HuH-7.5 (cell line): ENCODE results near the gene MPPE1.
"Not testable (repeated sequence)": the region's sequence is repeated elsewhere in the genome, so short reads cannot be mapped to it uniquely, and the experiment has no call there.

Experiments
- DNase-seq: peaks from one replicate; pipeline ENCODE4 v3.0.0; 2011; ENCODE audit warnings: low spot score

Gene MPPE1

DNA sequence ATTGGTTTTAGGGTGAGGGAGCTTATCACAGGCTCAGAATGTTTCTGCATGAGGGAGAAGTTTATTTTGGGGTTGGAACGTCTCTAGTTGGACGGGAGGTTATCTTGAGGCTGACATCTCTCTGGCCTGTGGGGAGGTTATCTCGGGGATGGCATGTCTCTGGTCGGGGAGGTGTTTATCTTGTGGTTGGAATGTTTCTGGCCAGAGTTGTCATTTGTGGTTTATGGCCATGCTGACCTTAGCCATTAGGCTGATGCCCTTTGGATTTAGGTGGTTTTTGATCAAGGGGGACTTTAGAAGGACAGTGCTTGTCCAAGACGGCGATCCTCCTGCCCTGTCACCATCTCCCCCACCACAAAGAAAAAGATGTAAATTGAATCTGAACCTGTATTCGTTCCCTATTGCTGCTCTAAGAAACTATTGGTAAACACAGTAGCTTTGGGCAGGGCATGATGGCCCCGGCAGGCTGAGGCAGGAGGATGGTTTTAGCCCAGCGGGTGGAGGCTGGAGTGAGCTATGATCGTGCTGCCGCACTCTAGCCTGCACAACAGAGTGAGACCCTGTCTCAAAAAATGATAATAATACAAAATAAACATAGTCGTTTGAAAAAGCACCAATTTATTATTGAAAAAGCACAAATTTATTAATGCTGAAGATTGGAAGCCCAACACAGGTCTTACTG is 17.8 kb upstream of the MPPE1 start:
- peak; percentile 69 for DNase-seq

DNA sequence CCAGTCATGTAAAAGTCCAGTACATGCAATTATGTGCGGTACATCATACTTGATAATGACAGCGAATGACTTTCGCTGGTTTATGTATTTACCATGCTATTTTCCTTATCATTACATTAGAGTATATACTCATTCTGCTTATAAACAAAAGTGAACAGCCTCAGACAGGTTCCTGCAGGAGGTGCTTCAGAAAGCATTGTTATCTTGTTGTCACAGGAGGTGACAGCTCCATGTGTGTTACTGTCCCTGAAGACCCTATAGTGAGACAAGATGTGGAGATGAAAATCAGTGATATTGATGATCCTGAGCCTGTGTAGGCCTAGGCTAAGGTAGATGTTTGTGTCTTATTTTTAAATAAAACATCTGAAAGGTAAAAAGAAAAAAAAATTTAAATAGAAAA is 15.3 kb upstream of the MPPE1 start:
- DNase-seq = no peak

DNA sequence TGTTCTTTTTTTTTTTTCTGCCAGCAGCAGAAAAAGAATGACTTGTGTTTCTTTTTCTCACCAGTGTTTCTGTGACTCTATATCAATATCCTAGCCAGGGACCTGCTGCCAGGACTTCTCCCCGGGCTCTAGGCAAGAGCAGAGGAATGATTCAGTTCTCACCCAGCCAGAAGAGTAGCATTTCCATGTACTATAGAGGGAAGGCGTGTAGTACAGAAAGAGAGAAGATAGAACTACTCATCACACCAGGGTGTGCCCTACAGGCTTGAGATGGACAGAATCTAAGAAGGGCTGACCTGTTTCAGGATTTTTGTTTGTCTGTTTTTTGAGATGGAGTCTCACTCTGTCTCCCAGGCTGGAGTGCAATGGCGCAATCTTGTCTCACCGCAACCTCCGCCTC is 11.4 kb upstream of the MPPE1 start:
- DNase-seq = not testable (repeated sequence)

DNA sequence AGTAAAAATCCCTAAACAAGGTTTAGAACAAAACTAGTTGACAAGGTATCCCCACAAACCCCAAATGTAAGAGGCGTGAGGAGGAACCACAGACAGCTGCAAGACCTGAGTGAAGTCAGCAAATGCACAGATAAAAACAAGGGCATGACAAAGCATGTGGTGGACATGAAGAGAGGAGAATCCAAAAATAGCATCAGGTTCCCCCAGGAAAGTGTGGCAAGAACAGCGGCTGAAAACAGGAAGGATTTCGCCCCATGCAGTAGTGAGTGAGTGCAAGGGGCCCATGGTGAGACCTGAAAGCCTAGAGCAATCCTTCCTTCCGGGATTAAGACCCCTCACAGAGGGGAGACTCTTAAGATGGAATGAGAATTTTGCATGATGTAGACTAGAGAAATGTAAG is 8.8 kb upstream of the MPPE1 start:
- DNase-seq = not testable (repeated sequence)

DNA sequence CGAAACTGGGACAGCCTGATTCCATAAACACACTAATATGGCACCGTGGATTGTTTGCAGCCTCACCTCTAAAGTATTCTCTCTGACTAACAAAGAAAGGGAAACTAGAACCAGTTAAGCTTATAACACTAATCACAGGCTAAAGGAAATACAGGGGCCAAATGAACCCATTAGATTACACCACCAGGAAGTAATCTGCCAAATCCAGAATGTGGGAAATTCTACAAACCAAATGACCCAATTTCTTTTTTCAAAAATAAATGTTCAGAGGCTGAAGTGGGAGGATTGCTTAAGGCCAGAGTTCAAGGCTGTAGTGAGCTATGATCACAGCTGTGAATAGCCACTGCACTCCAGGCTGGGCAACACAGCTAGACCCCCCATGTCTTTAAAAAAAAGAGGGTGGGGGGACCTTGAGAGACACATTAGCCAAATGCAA is 1.5 kb upstream of the MPPE1 start:
- DNase-seq = no peak

DNA sequence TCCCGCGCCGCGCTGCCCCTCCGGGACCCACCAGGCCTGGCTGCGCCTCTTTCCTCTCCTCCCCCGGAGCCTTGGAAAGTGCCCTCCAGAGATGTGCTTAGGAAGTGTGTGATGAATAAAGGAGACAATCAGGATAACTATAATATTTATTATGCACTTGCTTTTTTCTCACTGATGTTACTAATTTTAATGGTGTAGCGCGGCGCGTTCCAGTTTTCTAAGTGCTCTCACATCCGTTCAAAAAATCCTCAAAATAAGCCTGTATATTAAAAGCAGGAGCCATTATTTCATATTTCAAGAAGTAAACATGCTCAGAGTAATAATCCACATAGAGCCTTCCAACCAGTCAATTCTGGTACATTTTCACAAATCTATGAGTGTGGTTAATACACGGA is 941 bp upstream of the MPPE1 start:
- peak; percentile 39 for DNase-seq

DNA sequence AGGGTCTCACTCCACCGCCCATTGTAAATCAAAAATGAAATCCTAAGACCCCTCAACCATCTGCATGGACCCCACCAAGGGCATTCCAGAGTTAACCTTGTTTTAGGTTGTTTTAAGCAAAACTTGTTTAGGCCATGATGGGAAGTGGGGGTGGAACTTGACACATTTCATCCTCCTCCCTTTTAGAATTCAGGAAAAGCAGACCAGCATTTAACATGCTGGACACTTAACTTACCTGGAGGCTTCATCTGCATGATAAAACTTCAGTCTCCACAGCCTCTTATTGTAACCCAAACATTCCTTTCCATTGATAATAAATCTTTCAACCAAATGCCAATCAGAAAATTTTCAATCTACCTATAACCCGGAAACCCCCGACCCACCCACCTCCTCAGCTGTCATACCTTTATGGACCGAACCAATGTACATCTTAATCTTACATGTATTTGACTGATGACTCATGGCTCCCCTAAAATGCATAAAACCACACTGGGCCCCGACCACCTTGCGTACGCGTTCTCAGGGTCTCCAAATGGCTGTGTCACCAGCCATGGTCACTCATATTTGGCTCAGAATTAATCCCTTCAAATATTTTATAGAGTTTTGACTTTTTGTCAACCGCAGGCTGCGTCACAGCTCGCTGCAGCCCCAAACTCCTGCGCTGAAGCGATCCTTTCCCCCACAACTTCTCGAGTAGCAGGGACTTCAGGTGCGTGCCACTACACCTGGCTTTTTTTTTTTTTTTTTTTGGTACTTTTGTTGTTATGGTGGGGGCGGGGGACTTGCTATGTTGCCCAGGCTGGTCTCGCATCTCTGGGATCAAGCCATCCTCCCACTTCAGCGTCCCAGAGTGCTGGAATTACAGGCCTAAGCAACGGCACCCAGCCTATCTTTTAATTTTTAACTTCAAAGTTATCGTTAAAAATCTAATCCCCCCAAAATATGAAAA is 917 bp downstream of the MPPE1 start:
- DNase-seq = no peak

DNA sequence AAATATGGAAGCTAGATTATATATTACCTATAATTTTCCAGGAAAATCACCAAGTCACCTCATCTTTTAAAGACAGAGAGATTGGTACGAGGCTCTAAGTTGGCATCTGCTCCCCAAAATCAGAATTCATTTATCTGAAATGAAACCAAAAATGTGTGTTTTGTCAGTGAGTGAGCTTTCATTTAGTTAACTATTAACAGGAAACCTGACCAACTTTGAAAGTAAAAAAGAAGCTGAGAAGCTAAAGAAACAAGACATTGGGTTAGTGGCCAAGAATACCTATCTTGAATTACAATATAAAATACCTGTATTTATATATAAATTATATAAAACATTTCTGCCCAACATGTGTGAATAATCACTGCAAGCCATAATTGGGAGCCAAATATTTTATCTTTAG is 1.9 kb downstream of the MPPE1 start:
- DNase-seq = no peak

DNA sequence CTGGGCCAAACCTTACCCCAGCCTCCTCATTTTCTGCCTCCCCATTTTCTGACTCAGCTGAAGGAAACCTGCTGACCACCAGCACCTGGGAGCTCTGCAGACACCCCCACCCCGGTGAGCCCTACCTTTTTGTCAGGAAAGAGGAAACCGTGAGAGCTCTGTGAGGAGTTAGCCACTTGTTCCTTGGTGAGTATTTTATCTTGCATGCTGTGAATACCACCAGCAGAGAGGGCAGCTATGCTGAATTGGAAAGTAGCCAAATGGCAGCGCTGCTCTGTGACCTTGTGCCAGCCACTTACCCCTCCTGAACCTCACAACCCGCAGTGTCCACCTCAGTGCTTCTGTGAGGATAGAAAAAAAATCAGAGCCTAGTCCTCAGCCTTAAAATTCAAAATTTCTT is 2.5 kb downstream of the MPPE1 start:
- no peak for DNase-seq

DNA sequence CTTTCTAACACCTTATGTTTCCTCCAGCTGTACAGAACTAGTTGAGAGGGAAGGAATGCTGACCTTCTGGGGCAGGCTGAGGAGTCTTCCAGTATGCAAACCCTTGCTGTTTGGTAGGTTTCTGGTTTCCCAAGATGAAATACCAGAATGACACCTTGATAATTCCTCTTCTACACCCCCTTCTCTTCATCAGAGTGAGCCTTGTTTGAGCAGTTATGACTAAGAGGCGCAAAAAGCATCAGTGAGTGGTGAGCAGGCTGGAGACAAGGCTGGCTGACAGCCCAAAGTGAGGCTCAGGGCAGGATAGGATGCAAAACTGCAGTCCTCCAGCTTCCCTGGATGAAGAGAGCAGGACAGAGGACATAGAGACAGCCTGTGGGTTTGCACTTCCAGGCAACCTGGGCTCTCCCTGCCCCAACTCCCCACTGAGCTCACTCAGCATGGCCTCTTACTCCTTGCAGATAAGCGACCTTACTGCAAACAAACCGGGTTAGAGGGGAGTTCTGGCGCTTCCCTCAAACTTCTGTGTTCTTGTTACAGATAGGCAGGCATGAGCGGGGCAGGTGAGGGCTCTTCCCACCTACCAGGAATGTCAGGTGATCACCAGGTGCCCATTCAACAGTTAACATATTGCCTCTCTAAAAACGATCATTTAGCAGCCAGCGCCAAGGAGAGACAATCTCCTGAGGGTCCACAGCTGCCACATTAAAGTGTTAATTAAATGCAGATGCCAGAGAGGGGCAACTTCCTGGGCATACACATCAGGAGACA is 5.4 kb downstream of the MPPE1 start:
- no peak for DNase-seq

DNA sequence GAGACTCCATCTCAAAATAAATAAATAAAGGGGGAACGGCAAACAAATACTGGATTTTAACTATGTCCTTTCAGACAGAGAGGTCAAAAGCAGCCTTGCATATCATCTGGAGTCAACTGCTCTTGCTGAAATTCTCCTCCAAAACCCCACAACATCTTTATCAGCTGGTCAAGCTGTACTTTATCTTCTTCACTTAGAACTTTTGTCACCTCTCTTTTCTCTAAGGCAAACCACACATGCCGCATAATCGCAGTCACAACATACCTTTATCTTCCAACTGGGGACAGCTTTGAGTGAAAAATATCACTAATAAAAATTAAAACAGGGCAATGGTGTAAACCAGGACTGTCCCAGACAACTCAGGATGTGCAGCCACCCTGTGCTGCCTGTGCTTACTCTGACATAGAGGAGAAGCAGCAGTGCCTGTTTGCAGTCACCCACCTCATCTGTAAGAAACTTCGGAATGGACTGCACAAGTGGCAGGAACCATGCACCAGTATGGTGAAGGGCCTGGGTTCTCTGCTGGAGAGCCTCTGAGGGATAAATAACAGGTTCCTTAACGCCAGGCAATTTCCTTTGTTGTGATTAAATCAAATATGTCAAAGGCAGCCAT is 6.2 kb downstream of the MPPE1 start:
- DNase-seq = no peak

DNA sequence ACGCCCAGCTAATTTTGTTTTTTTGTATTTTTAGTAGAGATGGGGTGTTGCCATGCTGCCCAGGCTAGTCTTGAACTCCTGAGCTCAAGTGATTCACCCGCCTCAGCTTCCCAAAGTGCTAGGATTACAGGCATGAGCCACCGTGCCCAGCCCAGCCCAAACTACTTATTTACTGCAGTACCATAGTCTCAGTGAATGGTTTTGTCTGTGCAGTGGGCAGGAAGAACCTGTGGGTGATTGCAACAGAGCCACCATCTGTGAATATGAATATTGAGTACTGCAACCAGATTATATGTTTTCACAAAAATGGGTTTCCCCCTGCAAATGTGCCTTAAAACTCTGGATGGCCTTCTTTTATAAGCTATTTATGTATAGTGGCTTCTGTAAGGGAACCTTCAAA is 9.1 kb downstream of the MPPE1 start:
- DNase-seq = no peak

DNA sequence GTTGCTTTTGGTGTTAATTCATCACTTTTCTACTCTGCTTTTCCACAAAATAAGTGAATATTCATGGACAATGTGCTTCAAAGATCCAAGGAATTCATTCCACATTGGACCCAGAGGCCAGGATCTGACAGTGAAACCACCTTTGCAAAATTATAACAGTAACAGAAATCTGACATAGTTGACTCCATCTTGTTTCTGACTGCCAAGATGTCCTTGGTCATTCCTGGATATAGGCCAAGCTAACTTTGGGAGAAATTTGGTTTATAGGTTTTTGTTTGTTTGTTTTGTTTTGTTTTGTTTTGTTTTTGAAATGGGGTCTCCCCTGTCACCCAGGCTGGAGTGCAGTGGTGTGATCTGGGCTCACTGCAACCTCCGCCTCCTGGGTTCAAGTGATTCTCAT is 10.3 kb downstream of the MPPE1 start:
- DNase-seq = no peak

DNA sequence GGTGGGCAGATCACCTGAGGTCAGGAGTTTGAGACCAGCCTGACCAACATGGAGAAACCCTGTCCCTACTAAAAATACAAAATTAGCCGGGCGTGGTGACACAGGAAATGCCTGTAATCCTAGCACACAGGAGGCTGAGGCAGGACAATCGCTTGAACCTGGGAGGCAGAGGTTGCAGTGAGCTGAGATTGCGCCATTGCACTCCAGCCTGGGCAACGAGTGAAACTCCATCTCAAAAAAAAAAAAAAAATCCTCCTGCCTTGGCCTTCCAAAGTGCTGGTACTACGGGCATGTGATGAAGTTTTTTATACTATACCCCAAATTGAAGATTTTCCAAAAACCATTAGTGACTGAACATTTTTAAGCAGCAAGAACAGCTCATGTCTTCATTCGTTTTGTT is 15.7 kb downstream of the MPPE1 start:
- DNase-seq = not testable (repeated sequence)

DNA sequence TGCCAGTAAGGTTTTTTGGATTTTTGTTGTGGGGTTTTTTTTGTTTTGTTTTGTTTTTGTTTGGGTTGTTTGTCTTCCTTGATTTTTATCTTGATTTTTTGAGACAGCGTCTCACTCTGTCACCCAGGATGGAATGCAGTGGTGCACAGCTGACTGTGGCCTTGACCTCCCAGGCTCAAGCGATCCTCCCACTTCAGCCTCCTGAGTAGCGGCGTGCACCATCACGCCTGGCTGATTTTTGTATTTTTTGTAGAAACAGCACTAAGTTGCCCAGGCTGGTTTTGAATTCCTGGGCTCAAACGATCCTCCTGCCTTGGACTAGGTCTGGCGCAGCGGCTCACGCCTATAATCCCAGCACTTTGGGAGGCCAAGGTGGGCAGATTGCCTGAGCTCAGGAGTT is 16.4 kb downstream of the MPPE1 start:
- no peak for DNase-seq

DNA sequence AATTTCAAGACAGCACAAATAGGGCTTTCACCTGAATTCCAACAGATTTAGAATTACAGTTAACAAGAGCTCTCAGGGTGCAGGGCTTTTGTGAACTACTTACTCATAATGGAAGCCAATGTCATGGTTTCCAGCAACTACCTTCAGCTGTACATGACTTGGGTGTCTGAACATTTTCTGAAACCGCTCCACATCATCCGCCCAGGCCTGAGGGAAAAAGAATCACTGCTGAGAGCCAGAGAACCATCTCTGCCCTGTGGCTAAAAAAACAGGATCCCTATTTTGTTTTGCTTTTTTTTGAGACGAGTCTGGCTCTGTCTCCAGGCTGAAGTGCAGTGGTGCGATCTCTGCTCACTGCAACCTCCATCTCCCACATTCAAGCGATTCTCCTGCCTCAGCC is 18.8 kb downstream of the MPPE1 start:
- no peak for DNase-seq

DNA sequence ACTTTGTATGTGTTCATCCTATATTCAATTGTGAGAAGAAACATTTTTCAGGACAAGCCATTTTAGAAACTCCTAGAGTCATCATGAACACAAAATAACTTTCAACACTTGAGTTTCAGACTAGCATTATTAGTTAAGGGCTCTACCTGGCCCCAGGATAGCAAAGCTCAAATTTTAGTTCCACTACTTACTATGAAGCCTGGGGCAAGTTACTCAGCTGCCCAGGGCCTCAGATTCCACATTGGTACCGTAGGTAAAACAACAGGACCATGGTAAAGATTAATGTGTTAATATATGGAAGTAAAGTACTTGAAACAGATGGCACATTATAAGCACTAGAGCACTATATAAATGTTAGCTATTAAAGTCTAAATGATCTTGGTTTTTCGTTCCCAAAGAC is 19.4 kb downstream of the MPPE1 start:
- no peak for DNase-seq

DNA sequence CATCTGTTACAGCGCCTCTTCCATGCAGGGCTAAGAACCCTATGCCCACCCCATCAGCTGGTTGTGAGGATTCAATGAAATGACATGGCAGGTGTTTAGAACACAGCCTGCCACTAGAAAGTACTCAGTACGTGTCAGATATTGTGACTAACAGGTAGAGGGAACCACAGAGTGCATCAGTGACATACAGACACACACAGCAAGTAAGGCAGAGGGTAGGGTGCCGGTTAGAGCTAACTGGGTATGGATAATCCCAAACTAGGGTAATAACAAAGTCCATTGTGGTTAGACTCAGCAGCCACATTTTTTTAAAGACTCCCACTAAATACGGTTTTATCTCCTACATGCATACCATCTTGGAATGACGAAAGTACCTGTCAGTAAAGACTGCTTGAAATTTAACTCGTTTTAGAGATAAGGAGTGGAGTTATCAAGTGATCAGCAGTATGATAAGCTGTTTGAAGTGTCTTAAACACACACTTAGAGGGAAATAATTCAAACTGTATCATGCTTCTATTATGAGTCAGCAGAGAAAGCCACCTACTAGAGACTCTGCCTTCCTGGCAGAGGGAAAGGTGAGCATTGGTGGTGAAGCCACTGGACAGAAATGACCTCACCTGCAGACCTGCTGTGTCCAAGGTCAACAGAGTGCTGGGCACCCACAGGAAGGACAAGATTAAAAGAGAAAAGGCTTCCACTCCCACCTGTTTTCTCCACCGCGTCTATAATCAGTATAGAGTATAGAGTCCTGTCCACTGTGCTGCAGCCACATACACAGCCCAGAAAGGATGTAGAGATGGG is 20.6 kb downstream of the MPPE1 start:
- no peak for DNase-seq

DNA sequence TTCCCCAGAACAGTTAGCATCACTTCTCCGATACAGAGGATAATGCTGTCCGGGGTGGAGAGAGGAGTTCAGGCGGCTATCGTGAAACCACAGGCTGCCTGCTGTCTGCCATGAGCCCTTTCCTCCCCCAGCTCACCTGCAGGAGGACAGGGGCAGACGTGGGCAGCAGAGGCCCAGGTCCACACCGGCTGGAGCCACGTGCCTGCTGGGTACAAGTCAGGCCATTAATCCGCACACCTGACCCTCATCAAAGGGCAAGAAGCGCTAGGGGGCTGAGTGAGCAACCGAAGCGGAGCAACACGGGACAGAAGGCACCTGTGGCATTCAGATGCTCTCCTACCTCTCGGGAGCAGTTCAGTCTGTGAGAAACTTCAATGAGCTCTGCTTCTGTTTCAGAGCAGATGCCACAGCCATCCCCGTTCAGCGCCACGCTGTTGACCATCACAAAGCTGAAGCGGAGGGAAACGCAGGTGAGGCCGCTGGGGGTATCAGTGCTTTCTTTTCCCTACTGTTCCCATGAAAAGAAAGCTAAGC is 21.5 kb downstream of the MPPE1 start:
- DNase-seq = no peak

DNA sequence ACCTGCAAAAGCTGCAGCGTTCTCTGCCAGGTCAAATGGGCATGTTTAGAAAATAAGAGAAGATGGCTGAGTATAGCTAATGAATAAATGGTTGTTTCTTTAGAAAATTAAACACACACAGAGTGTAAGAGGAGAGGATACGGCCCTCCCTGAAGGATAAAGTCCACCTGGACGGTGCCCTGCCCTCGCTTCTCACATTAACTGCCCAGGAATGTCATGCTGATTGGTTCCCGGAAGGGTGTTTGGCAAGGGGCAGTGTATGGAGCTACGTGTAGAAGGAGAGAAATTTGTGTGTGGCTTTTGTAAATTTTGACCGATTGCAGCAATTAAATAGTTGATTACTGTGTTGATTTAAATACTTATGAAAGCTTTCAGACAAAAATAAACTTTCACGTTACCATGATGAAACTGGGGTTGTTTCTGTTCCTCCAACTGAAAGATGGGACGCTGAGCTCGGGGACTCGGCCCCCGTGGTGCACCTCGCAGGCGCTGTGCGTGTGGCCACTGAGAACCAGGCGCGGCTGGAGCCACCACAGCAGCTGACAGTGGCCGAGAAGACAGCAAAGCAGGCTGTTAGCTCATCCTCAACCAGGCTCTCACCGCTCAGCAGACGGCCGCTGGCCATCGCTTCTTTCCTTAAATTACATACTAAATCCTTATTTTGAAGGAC is 22.7 kb downstream of the MPPE1 start:
- DNase-seq = no peak
